A673 (cell line): Measurements from ENCODE around the gene IDH1. TPM values are rescaled to one million over a fixed set of nuclear protein-coding genes. Genes with fewer than 3 reads are reported as not detected.

Source experiments
- Bru-seq: library from RNA; stranded (reverse); fragments of 400-500 nt; gene quantifications from one replicate; lab custom pipeline; 2021; lab: Mats Ljungman, UMichigan
- BruChase-seq, 2 experiments: library from RNA; stranded (reverse); fragments of 400-500 nt; gene quantifications; one replicate each; lab custom pipeline; 2021; lab: Mats Ljungman, UMichigan
- BruUV-seq: library from RNA; stranded (reverse); fragments of 400-500 nt; replicated peaks from 2 replicates; lab custom pipeline; 2021; lab: Mats Ljungman, UMichigan
- CTCF ChIA-PET: fragments of 300-600 bp; sonication (Branson Sonifier 250); formaldehyde crosslinking; loops from one replicate; lab custom pipeline; 2022; ENCODE audit warnings: antibody characterized with exemption; lab: Charles Lee
- POLR2A ChIA-PET: fragments of 300-600 bp; sonication (Branson Sonifier 250); formaldehyde crosslinking; loops from one replicate; lab custom pipeline; 2022; ENCODE audit warnings: antibody characterized with exemption; ENCODE audit not compliant: low non-redundant PET; lab: Charles Lee
- DNase-seq: peaks from one replicate; pipeline ENCODE4 v3.0.0-alpha.2; 2015; ENCODE audit warnings: low spot score
- H3K27ac ChIP-seq: fragments of 200-600 bp; sonication (generic); 2 replicates; pipeline ENCODE4 v1.5.1; 2016; ENCODE audit warnings: mixed run types, low read depth, mild to moderate bottlenecking, mixed read lengths, antibody characterized with exemption, low read length; ENCODE audit not compliant: poor library complexity, severe bottlenecking
- H3K27me3 ChIP-seq: fragments of 200-600 bp; sonication (generic); replicated peaks from 2 replicates; pipeline ENCODE4 v1.6.1; 2017; ENCODE audit warnings: mixed run types, low read depth, mild to moderate bottlenecking, mixed read lengths, antibody characterized with exemption, low read length; ENCODE audit not compliant: insufficient read depth, poor library complexity
- H3K36me3 ChIP-seq: fragments of 200-600 bp; sonication (generic); 2 replicates; pipeline ENCODE4 v1.6.1; 2016; ENCODE audit warnings: mixed run types, mild to moderate bottlenecking, mixed read lengths, antibody characterized with exemption, low read length; ENCODE audit not compliant: insufficient read depth, poor library complexity, severe bottlenecking
- H3K4me1 ChIP-seq: fragments of 200-600 bp; sonication (generic); 2 replicates; pipeline ENCODE4 v1.6.1; 2017; ENCODE audit warnings: mixed run types, mild to moderate bottlenecking, mixed read lengths, antibody characterized with exemption, low read length; ENCODE audit not compliant: insufficient read depth, poor library complexity, severe bottlenecking
- H3K4me3 ChIP-seq: fragments of 200-600 bp; sonication (generic); 2 replicates; pipeline ENCODE4 v1.5.1; 2016; ENCODE audit warnings: low read depth, mixed run types, mild to moderate bottlenecking, mixed read lengths, low read length; ENCODE audit not compliant: poor library complexity, severe bottlenecking
- H3K9me3 ChIP-seq: fragments of 200-600 bp; sonication (generic); 2 replicates; pipeline ENCODE4 v1.6.1; 2016; ENCODE audit warnings: mixed run types, low read depth, mild to moderate bottlenecking, mixed read lengths, antibody characterized with exemption, low read length; ENCODE audit not compliant: poor library complexity, severe bottlenecking
- CTCF ChIP-seq: fragments of 300-800, 200-600 bp; sonication (generic); conservative IDR thresholded peaks from 2 replicates; pipeline ENCODE4 v1.5.1; 2017; ENCODE audit warnings: low read depth, mild to moderate bottlenecking, antibody characterized with exemption, low read length, moderate library complexity, mixed read lengths
- EZH2 ChIP-seq: fragments of 200-600 bp; sonication (generic); IDR thresholded peaks from 2 replicates; pipeline ENCODE4 v1.6.1; 2017; ENCODE audit warnings: borderline replicate concordance, low read depth, mild to moderate bottlenecking, mixed read lengths, antibody characterized with exemption, low read length; ENCODE audit not compliant: poor library complexity, severe bottlenecking
- intact Hi-C: fragments of 100-400 bp; cut with micrococcal nuclease; formaldehyde crosslinking; loops from one replicate; pipeline ENCODE4 v1.10.0; 2022; ENCODE audit not compliant: unreplicated experiment
- long read RNA-seq: library from polyadenylated mRNA; stranded (forward); transcript quantifications from one replicate; pipeline ENCODE4 v2.0.0, GENCODE V29; 2022
- total RNA-seq: library from RNA; stranded (reverse); gene quantifications from 2 replicates; pipeline ENCODE4 v1.2.3, GENCODE V29; 2021

Gene IDH1
- 191 and 196 TPM in 2 replicates for total RNA-seq
- Bru-seq, nascent RNA = percentile 93 among the genes with signal in this experiment
- BruChase-seq, experiment 1, labeled RNA remaining after a 2-hour chase = percentile 95 among the genes with signal in this experiment
- BruChase-seq, experiment 2, labeled RNA remaining after a 6-hour chase = percentile 97 among the genes with signal in this experiment
- long read RNA-seq, transcript IDH1-203 (10 exons, 2,441 nt) = minor isoform, 11 of 545 reads
- long read RNA-seq, transcript IDH1-201 (10 exons, 2,382 nt) = major isoform, 482 of 545 reads
- long read RNA-seq, transcript IDH1-205 (10 exons, 2,298 nt) = minor isoform, 9 of 545 reads
- long read RNA-seq, transcript IDH1-207 (4 exons, 1,614 nt) = minor isoform, 5 of 545 reads
- long read RNA-seq, partial matches to known transcripts = 20 of 545 reads
- long read RNA-seq, other reads (novel, unspliced or antisense) = 15 of 545 reads

GRCh38 chr2:208254871-208255556 is at the start of gene IDH1:
TSS of gene IDH1 (minus strand) at chr2:208255071. CDS start at chr2:208251551, 3,520 bp downstream.
- peak within 1 kb of the TSS; percentile 100 for H3K4me3 ChIP-seq
- ChIA-PET CTCF (interaction anchor here (0.6 to 1.4 kb wide), 5 partner anchors 11 to 1916 kb away, joined by 3 to 10 read pairs (median 4); partner anchors contain the start of gene PIKFYVE), POLR2A (no interaction called here)
- H3K9me3 ChIP-seq = no peaks in the 10 kb centered on the region
- intact Hi-C loops = loop anchor here (1.0 to 10.0 kb wide), 2 partner anchors 80 to 510 kb away; no protein-coding TSS in a partner anchor
- no peaks in the 10 kb centered on the region for H3K27me3 ChIP-seq
- BruUV-seq = no TSS peak
- no peak for TF ChIP-seq EZH2
- TF ChIP-seq CTCF = peak; percentile 71
- peak within 1 kb of the TSS; percentile 84 for H3K27ac ChIP-seq
- DNase-seq = peak; percentile 95
- peaks cover 10% of the 10 kb centered on the region for H3K4me1 ChIP-seq
- H3K36me3 ChIP-seq = peaks cover 36% of the 10 kb centered on the region

DNA sequence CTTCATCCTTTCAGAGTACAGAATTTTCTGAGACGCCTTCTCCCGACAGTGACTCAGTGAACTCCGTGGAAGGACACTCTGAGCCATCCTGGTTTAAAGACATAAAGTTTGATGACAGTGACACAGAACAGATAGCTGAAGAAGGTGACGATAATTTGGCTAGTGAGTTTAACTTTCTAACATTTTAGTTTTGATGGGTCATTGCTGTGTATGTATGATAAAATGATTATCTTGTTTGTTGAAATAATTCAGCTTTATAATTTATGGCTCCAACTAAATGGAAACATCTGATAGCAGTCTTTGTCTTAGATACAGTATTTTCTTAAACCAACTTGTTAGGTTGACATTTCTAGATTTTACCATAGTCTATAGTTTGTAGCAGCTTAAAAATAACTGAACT is 49.3 kb upstream of the IDH1 start:
- Histone ChIP-seq H3K27me3 (no peaks in the 10 kb centered on the region), H3K27ac (no peak overlapping the region), H3K36me3 (peaks cover 50% of the 10 kb centered on the region), H3K4me1 (no peaks in the 10 kb centered on the region), H3K4me3 (no peak overlapping the region), H3K9me3 (no peaks in the 10 kb centered on the region)
- TF ChIP-seq EZH2 = no peak
- no peak for TF ChIP-seq CTCF
- ChIA-PET CTCF (no interaction called here), POLR2A (no interaction called here)
- intact Hi-C loops = no loop called here
- no peak for DNase-seq
- BruUV-seq = no TSS peak

- no TSS peak for BruUV-seq
- Histone ChIP-seq H3K36me3 (peaks cover 56% of the 10 kb centered on the region), H3K4me3 (no peak overlapping the region), H3K27ac (no peak overlapping the region), H3K4me1 (no peaks in the 10 kb centered on the region), H3K27me3 (no peaks in the 10 kb centered on the region), H3K9me3 (no peaks in the 10 kb centered on the region)
- intact Hi-C loops = no loop called here
- no peak for TF ChIP-seq EZH2
- no peak for TF ChIP-seq CTCF
- no peak for DNase-seq
- ChIA-PET CTCF (interaction anchor here (0.6 kb wide), 1 partner anchor 35 kb away, joined by 4 read pairs; the partner anchor contains the start of gene PIKFYVE), POLR2A (no interaction called here)
Measured at GRCh38 chr2:208300847-208301618, 46.2 kb upstream of the IDH1 start.
